ENCODE data around the gene EIF2S1. TPM values are rescaled to one million over a fixed set of nuclear protein-coding genes. Genes with fewer than 3 reads are reported as not detected.

EIF2S1 gene
- total RNA-seq, 4 donors from 2014 or later: 102 to 180 (median 150) TPM

GRCh38 chr14:67429510-67430205 lies 69.5 kb downstream of the EIF2S1 start:
- H3K9me3 ChIP-seq: no peaks in the 10 kb centered on the region
- H3K36me3 ChIP-seq: no peaks in the 10 kb centered on the region
- WGBS, 2 donors (ENCODE audit: low coverage in 1 of 2): 78 to 90% methylated on average over 4 to 5 of the region's 9 CpGs
- peaks cover 0 to 12% (median 3%) of the 10 kb centered on the region in 3 donors for H3K4me1 ChIP-seq
- ATAC-seq: no peak
- no peak overlapping the region for H3K4me3 ChIP-seq
- H3K27me3 ChIP-seq: peaks cover 26% of the 10 kb centered on the region
- TF ChIP-seq POLR2A (IDR thresholded peaks at IDR 0.05) (no peak), EP300 (IDR thresholded peaks at IDR 0.05) (no peak), POLR2AphosphoS5 (IDR thresholded peaks at IDR 0.05) (no peak)
- TF ChIP-seq, protein P1, sequence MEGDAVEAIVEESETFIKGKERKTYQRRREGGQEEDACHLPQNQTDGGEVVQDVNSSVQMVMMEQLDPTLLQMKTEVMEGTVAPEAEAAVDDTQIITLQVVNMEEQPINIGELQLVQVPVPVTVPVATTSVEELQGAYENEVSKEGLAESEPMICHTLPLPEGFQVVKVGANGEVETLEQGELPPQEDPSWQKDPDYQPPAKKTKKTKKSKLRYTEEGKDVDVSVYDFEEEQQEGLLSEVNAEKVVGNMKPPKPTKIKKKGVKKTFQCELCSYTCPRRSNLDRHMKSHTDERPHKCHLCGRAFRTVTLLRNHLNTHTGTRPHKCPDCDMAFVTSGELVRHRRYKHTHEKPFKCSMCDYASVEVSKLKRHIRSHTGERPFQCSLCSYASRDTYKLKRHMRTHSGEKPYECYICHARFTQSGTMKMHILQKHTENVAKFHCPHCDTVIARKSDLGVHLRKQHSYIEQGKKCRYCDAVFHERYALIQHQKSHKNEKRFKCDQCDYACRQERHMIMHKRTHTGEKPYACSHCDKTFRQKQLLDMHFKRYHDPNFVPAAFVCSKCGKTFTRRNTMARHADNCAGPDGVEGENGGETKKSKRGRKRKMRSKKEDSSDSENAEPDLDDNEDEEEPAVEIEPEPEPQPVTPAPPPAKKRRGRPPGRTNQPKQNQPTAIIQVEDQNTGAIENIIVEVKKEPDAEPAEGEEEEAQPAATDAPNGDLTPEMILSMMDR (IDR thresholded peaks at IDR 0.05): no peak
- H3K27ac ChIP-seq: no peak overlapping the region

GRCh38 chr14:67432050-67432564 lies 72.0 kb downstream of the EIF2S1 start:
- ATAC-seq: no peak

DNA sequence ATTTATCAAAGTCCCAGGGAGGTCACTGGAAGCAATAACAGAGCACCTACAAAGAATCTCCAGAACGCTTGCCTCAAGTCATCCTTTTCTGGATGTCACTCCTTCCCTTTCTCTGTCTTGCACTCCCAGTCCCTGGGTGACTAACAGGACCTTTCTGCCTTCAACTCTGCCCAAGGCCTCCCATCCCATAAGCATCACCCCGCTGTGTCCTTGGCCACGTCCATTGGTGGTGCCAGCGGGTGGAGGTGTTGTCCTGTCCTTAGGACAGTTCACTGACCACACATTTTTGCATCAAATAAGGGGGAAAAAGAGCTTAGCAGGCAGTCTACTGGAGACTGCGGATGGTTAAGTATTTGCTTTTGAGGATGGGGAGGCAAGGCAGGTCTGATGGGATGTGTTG lies 75.5 kb downstream of the EIF2S1 start:
- H3K27me3 ChIP-seq: peaks cover 3% of the 10 kb centered on the region
- H3K4me1 ChIP-seq: peaks cover 0 to 4% (median 0%) of the 10 kb centered on the region in 3 donors
- no peak for TF ChIP-seq POLR2AphosphoS5 (IDR thresholded peaks at IDR 0.05)
- TF ChIP-seq, protein P1 (IDR thresholded peaks at IDR 0.05): no peak
- TF ChIP-seq EP300 (IDR thresholded peaks at IDR 0.05): no peak
- TF ChIP-seq POLR2A (IDR thresholded peaks at IDR 0.05): no peak
- H3K27ac ChIP-seq: no peak overlapping the region
- WGBS, 2 donors (ENCODE audit: low coverage in 1 of 2): 82 to 89% methylated on average over 3 to 5 of the region's 5 CpGs
- H3K4me3 ChIP-seq: no peak overlapping the region
- no peaks in the 10 kb centered on the region for H3K9me3 ChIP-seq
- H3K36me3 ChIP-seq: no peaks in the 10 kb centered on the region
- no peak for ATAC-seq

More at GRCh38 chr14:67432050-67432564, 72.0 kb downstream of the EIF2S1 start:
- WGBS, 2 donors (ENCODE audit: low coverage in 1 of 2): 28 to 37% methylated on average over 5 to 7 of the region's 7 CpGs
- no peaks in the 10 kb centered on the region for H3K36me3 ChIP-seq
- H3K4me3 ChIP-seq: no peak overlapping the region
- no peaks in the 10 kb centered on the region for H3K9me3 ChIP-seq
- peak overlapping the region in 1 of 4 donors; percentile 2 for H3K27ac ChIP-seq
- peaks cover 0 to 8% (median 3%) of the 10 kb centered on the region in 3 donors for H3K4me1 ChIP-seq
- H3K27me3 ChIP-seq: peaks cover 7% of the 10 kb centered on the region
- TF ChIP-seq, protein P1 (IDR thresholded peaks at IDR 0.05): no peak
- TF ChIP-seq POLR2AphosphoS5 (IDR thresholded peaks at IDR 0.05) (no peak), POLR2A (IDR thresholded peaks at IDR 0.05) (no peak), EP300 (IDR thresholded peaks at IDR 0.05) (no peak)

Small RNAs within 50 kb of the gene (small RNA-seq; reads per million reads assigned to genes)
- 0 reads per million in 4 donors for gene RF00019

Other genes with a start within 250 kb of the EIF2S1 start
- 1 to 10 TPM in 1 of 4 donors, not detected in 3; 1.8 TPM for gene GARIN2, start 170.9 kb upstream of the EIF2S1 start, total RNA-seq
- gene PALS1, start 118.9 kb upstream of the EIF2S1 start, total RNA-seq: 10 to 100 TPM; 18.5 to 52.9 (median 36.8) TPM
- 100 to 1,000 TPM in 2 of 4 donors, 10 to 100 TPM in 2; 71.1 to 142 (median 94.3) TPM for gene ATP6V1D, start 524 bp upstream of the EIF2S1 start, total RNA-seq
- gene PLEK2, start 51.8 kb downstream of the EIF2S1 start, total RNA-seq: under 1 TPM in 1 of 4 donors, not detected in 3; 0.37 TPM
- 1 to 10 TPM in 3 of 4 donors, under 1 TPM in 1; 0.94 to 3.9 (median 2.5) TPM for gene TMEM229B, start 128.4 kb downstream of the EIF2S1 start, total RNA-seq
- 1 to 10 TPM; 1.8 to 6.1 (median 4.0) TPM for gene PLEKHH1, start 173.0 kb downstream of the EIF2S1 start, total RNA-seq
- gene PIGH, start 239.9 kb downstream of the EIF2S1 start, total RNA-seq: 10 to 100 TPM; 20.5 to 31.9 (median 27.7) TPM